GM08714 (cell line): ENCODE measurements around the gene CSPG4.
"Not testable (repeated sequence)": the region's sequence is repeated elsewhere in the genome, so short reads cannot be mapped to it uniquely, and the experiment has no call there.

Experiments used
- H3K4me3 ChIP-seq: fragments of 200-500 bp; sonication (Bioruptor generic); 2 replicates; pipeline ENCODE4 v1.5.1; 2014; ENCODE audit warnings: mild to moderate bottlenecking, low read length, inconsistent platforms
- ZNF274 ChIP-seq: IDR thresholded peaks from 2 replicates; pipeline ENCODE4 v1.6.1; 2012; ENCODE audit warnings: mild to moderate bottlenecking, low read depth, low read length

The CSPG4 gene

GRCh38 chr15:75648156-75649000 lies 64.3 kb downstream of the CSPG4 start:
- H3K4me3 ChIP-seq, result peak overlapping the region; percentile 71

GRCh38 chr15:75647370-75648155 lies 65.1 kb downstream of the CSPG4 start, which contains the start of gene SNX33:
SNX33 (plus strand) TSS chr15:75647912; CDS start chr15:75649103, 1,191 bp downstream.
- TF ChIP-seq ZNF274, result no peak
- peak within 1 kb of the TSS; percentile 71 for H3K4me3 ChIP-seq

More at GRCh38 chr15:75648156-75649000, 64.3 kb downstream of the CSPG4 start:
- no peak for TF ChIP-seq ZNF274

GRCh38 chr15:75646944-75647364 lies 65.7 kb downstream of the CSPG4 start:
- peak overlapping the region; percentile 71 for H3K4me3 ChIP-seq
- TF ChIP-seq ZNF274, result no peak

- no peak for TF ChIP-seq ZNF274
- no peak overlapping the region; the same call in 1 of the 2 replicates for H3K4me3 ChIP-seq
Observed at GRCh38 chr15:75646112-75646943, 66.3 kb downstream of the CSPG4 start.

GRCh38 chr15:75644376-75644775 lies 68.3 kb downstream of the CSPG4 start:
- no peak for TF ChIP-seq ZNF274
- no peak overlapping the region for H3K4me3 ChIP-seq

GRCh38 chr15:75641603-75642002 lies 71.0 kb downstream of the CSPG4 start:
- no peak for TF ChIP-seq ZNF274
- H3K4me3 ChIP-seq, result no peak overlapping the region

GRCh38 chr15:75641179-75641503 lies 71.5 kb downstream of the CSPG4 start:
- no peak for TF ChIP-seq ZNF274
- H3K4me3 ChIP-seq, result peak overlapping the region; percentile 90; the same call in 1 of the 2 replicates

- H3K4me3 ChIP-seq, result peak overlapping the region; percentile 90
- no peak for TF ChIP-seq ZNF274
Observed at GRCh38 chr15:75640483-75641178, 72.0 kb downstream of the CSPG4 start.

- TF ChIP-seq ZNF274, result no peak
- H3K4me3 ChIP-seq, result peak within 1 kb of the TSS; percentile 90
Observed at GRCh38 chr15:75639709-75640482, 72.8 kb downstream of the CSPG4 start, which contains the start of gene IMP3. IMP3 (minus strand) TSS chr15:75640224; CDS start chr15:75640168, 56 bp downstream.

- no peak for TF ChIP-seq ZNF274
- peak overlapping the region; percentile 89 for H3K4me3 ChIP-seq
Observed at GRCh38 chr15:75639191-75639708, 73.4 kb downstream of the CSPG4 start.

GRCh38 chr15:75637245-75638009 lies 75.2 kb downstream of the CSPG4 start:
- no peak for TF ChIP-seq ZNF274
- peak overlapping the region; percentile 89; the same call in 1 of the 2 replicates for H3K4me3 ChIP-seq

GRCh38 chr15:75636026-75636425 lies 76.6 kb downstream of the CSPG4 start:
- H3K4me3 ChIP-seq, result no peak overlapping the region
- no peak for TF ChIP-seq ZNF274

GRCh38 chr15:75633922-75634321 lies 78.7 kb downstream of the CSPG4 start:
- H3K4me3 ChIP-seq, result not testable (repeated sequence)
